Panc1 (cell line): ENCODE measurements around the gene IGFLR1.
"Not testable (repeated sequence)": the region's sequence is repeated elsewhere in the genome, so short reads cannot be mapped to it uniquely, and the experiment has no call there.

Experiments used
- POLR2AphosphoS5 ChIP-seq: IDR thresholded peaks from 2 replicates; pipeline ENCODE4 v1.6.1; 2012; ENCODE audit warnings: mild to moderate bottlenecking, low read depth, low read length, moderate library complexity
- TCF7L2 ChIP-seq: IDR thresholded peaks from 2 replicates; pipeline ENCODE4 v1.6.1; 2011; ENCODE audit warnings: mild to moderate bottlenecking, low read depth, low read length, inconsistent platforms
- TF ChIP-seq, protein P1 (sequence below): fragments of 450-650 bp; IDR thresholded peaks from 2 replicates; pipeline ENCODE4 v1.5.1; 2017; ENCODE audit warnings: mild to moderate bottlenecking
- TF ChIP-seq, protein P2 (sequence below), 2 experiments: IDR thresholded peaks; 2 replicates each; pipeline ENCODE4 v1.6.1; 2011 to 2012; ENCODE audit warnings: low read depth in 2 of 2, control low read depth in 1 of 2, low read length in 1 of 2, mild to moderate bottlenecking in 1 of 2, moderate library complexity in 1 of 2; ENCODE audit not compliant: insufficient read depth in 1 of 2

GRCh38 chr19:35691106-35691505 lies 51.1 kb downstream of the IGFLR1 start:
- TF ChIP-seq, protein P1, sequence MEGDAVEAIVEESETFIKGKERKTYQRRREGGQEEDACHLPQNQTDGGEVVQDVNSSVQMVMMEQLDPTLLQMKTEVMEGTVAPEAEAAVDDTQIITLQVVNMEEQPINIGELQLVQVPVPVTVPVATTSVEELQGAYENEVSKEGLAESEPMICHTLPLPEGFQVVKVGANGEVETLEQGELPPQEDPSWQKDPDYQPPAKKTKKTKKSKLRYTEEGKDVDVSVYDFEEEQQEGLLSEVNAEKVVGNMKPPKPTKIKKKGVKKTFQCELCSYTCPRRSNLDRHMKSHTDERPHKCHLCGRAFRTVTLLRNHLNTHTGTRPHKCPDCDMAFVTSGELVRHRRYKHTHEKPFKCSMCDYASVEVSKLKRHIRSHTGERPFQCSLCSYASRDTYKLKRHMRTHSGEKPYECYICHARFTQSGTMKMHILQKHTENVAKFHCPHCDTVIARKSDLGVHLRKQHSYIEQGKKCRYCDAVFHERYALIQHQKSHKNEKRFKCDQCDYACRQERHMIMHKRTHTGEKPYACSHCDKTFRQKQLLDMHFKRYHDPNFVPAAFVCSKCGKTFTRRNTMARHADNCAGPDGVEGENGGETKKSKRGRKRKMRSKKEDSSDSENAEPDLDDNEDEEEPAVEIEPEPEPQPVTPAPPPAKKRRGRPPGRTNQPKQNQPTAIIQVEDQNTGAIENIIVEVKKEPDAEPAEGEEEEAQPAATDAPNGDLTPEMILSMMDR: not testable (repeated sequence)
- TF ChIP-seq POLR2AphosphoS5, TCF7L2: not testable (repeated sequence)
- TF ChIP-seq, protein P2, sequence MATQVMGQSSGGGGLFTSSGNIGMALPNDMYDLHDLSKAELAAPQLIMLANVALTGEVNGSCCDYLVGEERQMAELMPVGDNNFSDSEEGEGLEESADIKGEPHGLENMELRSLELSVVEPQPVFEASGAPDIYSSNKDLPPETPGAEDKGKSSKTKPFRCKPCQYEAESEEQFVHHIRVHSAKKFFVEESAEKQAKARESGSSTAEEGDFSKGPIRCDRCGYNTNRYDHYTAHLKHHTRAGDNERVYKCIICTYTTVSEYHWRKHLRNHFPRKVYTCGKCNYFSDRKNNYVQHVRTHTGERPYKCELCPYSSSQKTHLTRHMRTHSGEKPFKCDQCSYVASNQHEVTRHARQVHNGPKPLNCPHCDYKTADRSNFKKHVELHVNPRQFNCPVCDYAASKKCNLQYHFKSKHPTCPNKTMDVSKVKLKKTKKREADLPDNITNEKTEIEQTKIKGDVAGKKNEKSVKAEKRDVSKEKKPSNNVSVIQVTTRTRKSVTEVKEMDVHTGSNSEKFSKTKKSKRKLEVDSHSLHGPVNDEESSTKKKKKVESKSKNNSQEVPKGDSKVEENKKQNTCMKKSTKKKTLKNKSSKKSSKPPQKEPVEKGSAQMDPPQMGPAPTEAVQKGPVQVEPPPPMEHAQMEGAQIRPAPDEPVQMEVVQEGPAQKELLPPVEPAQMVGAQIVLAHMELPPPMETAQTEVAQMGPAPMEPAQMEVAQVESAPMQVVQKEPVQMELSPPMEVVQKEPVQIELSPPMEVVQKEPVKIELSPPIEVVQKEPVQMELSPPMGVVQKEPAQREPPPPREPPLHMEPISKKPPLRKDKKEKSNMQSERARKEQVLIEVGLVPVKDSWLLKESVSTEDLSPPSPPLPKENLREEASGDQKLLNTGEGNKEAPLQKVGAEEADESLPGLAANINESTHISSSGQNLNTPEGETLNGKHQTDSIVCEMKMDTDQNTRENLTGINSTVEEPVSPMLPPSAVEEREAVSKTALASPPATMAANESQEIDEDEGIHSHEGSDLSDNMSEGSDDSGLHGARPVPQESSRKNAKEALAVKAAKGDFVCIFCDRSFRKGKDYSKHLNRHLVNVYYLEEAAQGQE (IDR thresholded peaks at IDR 0.05; ENCODE audit: insufficient read depth in 1 of 2, low read depth in 2 of 2, low read length in 1 of 2): not testable (repeated sequence)
